Activated T-helper 1 cell treated with Interleukin-2 at 50 U/mL for 16 hours (primary cell): ENCODE measurements around the gene METTL26.
"Not testable (repeated sequence)": the region's sequence is repeated elsewhere in the genome, so short reads cannot be mapped to it uniquely, and the experiment has no call there.

Experiments used
- DNase-seq: peaks from one replicate; pipeline ENCODE4 v3.0.0-alpha.2; 2020; ENCODE audit warnings: low read depth

METTL26 gene

GRCh38 chr16:624526-625070 lies 11.5 kb downstream of the METTL26 start:
- no peak for DNase-seq

- DNase-seq = no peak
Observed at GRCh38 chr16:622920-623280, 13.2 kb downstream of the METTL26 start.

DNA sequence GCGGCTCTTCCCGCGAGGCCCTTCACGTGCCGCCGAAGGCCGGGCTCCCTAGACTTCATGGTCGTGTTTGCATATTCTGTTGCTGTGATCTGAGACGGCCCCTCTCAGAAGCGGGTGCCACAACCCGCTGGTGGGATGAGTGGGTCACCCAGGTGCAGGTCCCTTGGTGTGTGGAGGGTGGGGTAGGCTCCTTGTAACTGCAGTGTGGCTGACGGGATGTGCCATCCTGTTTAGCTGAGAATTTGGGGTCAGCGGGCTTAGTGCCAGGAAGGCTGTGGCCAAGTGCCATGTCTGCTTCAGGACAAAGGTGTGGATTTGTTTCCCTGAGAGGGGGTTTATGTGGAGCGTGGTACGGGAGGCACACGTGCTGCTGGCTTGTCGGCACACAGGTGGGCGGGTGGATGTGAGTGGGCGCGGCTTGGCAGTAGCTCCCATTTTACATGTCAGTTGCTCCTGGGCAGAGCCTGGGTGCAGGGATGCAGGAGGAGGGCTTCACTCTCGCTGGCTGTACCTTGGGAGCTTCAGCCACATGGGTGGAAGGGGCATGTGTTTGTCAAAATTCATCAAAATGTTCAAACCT lies 14.5 kb downstream of the METTL26 start:
- DNase-seq = no peak

DNA sequence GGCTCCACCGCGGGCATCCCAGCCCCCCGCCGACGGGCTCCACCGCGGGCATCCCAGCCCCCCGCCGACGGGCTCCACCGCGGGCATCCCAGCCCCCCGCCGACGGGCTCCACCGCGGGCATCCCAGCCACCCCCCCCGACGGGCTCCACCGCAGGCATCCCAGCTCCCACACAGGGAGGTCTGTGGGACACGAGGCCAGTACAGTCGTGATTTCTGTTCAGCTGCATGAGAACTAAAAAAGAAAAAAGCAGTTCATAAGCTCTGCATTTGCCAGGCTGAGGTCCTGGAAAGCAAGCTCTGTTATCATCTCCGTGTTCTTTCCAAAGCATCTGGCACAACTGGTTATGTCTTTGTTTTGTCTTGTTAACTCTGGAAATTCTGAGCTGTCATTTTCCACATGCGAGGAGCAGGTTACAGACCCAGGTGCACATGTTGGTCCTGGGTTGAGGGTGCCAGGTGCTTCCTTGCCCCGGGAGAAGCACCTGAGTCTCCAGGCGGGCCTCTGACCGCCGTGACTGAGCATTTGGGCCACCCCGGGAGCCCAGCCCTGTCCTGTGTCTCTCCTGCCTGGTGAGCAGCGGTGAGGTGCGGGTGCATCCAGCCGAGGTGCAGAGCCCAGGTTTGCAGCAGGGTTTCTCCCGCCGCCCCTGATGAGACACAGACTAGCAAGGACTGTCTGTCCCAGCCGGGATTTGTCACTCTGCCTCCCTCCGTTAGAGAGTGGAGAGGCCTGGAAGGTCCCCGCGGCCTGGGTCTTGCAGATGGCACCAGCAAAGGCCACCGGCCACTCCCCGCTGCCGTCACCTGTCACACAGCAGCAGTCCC lies 15.2 kb downstream of the METTL26 start:
- DNase-seq = no peak

GRCh38 chr16:619476-620100 lies 16.5 kb downstream of the METTL26 start:
- no peak for DNase-seq

DNA sequence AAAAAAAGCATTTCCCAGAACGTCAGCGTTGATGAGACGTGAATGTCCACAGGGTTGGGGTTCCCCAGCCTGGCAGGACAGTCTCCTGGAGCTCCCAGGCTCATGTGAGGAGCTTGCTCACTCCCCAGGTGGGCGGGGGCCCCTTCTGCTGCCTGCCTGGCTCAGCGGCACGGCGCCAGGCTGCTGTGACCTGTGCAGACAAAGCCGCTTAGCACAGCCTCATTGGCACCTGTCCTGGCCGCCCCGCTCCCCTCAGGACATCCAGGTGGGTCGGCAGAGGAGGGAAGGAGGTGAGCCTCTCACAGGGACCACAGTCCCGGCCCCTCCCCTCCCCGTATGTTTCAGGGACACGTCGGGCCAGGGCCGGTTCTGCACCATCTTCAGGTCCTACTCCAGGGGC lies 18.2 kb downstream of the METTL26 start:
- no peak for DNase-seq

DNA sequence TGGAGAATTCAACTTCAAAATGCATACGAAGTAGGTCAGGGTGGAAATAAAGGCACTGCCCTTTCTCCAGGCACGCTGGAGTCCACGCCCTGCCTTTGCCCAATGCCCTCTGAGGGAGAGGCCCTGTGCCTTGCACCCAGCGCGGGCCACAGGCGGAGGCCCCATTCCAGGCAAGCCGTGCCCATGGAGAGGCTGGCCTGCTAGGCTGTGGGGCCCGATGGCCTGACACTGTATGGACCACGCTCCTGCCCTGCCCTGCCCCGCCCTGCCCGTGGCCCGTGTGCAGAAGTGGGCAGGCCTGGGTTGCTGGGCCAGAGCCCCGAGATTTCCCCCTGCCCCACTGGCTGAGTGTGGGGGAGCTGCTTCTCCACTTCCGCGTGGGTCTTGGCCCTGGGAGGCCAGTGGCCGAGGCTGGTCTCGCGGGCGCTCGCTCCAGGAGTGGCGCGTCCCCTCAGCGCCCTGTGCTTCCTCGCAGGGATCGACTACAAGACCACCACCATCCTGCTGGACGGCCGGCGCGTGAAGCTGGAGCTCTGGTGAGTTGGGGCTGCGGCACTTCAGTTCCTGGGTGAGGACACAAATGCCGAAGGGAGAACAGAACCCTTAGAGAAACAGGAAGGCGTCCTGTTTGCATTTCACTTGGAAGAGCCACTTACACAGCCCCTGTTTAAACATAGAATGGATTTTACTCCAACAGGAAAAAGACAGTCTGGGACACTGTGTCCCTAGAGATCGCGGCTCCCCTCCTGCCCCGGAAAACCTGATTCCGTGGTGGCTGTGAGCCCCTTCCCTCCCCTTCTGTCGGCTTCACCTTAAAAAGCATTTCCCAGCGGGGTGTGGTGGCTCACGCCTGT lies 19.1 kb downstream of the METTL26 start:
- no peak for DNase-seq

GRCh38 chr16:615122-615521 lies 21.0 kb downstream of the METTL26 start:
- no peak for DNase-seq

DNA sequence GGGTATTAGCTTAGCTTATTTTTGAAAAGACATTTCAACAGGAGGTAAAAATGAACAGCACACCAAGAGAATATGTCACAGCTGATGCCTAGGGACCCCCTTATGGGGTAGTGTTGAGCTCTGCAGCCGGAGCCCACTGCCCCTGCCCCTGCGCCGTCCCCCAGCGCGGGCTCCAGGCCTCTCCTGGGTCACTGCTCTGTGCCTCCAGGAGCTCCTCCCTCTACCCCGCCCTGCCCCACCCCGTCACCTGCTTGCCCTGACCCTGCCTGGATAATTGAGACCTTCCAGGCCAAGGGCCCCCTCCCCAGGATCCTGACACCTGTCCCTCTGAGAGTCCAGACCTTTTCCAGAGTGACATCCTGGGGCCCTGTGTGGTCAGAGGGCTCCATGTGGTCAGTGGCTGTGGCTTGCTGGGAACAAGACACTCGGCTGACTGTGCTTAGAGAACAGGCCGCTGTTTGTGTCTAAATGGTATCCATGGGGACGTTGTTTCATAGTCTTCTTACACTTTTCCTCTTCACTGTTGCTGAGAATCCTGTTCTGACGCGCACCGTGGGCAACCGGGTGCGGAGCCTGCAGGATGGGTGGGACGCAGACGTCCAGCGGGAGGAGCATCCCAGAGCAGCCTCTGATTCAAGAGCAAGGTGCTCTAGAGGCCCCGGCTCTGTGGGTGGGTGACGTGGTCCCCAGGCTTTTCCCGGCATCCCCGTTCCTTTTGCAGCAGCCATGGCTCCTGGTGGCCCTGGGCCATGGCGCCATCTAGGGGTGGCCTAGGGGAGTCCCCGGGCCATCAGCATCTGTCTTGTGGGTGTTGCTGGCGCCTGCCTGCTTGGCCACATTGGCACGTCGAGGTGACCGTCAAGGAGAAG lies 25.4 kb downstream of the METTL26 start:
- peak; percentile 36 for DNase-seq

- no peak for DNase-seq
Observed at GRCh38 chr16:609984-610383, 26.1 kb downstream of the METTL26 start.

GRCh38 chr16:609316-609715 lies 26.8 kb downstream of the METTL26 start:
- DNase-seq = no peak

- no peak for DNase-seq
Observed at GRCh38 chr16:608019-608418, 28.1 kb downstream of the METTL26 start.

GRCh38 chr16:606656-607307 lies 29.3 kb downstream of the METTL26 start:
- no peak for DNase-seq

DNA sequence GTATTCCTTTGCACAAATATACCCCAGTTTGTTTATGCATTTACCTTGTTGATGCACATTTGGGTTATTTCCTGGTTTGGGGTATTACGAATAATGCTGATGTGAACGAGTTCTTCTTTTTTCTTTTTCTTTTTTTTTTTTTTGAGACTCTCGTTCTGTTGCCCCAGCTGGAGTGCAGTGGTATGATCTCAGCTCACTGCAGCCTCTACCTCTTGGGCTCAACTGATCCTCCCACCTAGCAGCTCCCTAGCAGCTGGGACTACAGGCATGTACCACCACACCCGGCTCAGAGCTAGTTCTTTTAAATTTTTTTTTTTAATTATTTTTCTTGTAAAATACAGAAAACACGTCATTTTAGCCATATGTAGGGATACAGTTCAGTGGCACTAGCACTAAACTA lies 32.2 kb downstream of the METTL26 start:
- DNase-seq = no peak

DNA sequence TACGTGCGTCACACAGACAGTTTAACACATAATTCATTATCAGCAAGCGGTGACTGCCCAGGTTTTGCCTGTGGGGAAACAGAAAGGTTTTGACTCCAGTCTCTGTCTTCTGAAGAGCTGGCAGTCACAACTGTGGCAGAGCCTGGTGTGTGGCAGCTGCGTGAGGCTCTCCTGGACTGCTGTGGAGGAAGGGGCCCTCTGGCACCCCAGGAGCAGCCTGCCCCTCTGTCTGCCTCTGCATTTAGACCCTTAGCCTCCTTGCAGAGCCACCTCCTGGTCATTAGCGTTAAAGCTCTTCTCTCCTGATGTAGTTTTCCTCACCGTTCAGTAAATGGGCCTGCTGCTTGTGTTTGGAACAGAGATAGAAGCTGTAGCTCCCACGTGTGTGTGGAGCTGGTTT lies 35.3 kb downstream of the METTL26 start:
- DNase-seq = no peak

DNA sequence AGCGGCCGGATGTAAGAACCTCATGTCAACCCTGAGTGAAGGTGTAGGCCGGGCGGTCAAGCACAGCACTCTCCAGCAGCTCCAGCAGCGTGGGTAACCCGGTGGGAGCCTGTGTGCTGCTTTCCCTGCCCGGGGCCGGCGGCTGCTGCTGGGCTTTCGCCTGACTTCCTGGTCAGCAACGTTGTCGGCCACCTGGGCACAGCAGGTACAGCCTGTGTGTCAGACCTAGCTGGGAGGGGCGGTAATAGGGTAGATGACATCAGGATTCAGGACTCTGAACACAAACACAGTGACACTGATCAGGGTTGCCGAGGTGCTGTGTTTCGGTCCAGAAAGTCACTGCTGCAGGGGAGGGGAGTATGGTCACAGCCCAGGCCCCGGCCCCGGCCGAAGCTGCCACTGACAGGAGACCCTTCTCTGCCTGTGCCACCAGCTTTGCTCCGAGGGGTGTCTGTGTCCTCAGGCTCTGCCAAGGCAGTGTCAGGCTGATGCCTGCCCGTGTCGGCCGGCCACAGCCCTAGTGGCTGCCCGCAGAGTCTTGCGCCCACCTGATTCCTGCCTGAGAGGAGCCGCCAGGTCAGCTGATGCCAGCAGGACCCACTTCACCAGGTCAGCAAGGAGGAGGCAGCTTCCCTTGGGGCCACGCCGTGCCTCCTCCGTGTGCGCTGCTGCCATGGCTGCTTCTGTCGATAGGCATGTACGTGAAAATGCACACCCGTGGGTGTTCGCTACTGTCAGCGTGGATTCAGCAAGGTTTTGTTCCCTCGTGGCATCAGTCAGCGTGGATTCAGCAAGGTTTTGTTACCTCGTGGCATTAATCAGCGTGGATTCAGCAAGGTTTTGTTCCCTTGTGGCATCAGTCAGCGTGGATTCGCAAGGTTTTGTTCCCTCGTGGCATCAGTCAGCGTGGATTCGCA lies 37.0 kb downstream of the METTL26 start:
- DNase-seq = no peak

DNA sequence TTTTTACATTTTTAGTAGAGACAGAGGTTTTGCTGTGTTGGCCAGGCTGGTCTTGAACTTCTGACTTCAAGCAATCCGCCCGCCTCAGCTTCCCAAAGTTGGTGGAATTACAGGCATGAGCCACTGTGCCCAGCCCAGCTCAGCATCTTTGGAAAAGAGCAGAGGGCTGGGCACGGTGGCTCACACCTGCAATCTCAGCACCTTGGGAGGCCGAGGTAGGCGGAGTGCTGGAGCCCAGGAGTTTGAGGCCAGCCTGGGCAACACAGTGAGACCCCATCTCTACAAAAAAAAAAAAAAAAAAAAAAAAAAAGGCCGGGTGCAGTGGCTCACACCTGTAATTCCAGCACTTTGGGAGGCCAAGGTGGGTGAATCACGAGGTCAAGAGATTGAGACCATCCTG lies 38.5 kb downstream of the METTL26 start:
- not testable (repeated sequence) for DNase-seq

DNA sequence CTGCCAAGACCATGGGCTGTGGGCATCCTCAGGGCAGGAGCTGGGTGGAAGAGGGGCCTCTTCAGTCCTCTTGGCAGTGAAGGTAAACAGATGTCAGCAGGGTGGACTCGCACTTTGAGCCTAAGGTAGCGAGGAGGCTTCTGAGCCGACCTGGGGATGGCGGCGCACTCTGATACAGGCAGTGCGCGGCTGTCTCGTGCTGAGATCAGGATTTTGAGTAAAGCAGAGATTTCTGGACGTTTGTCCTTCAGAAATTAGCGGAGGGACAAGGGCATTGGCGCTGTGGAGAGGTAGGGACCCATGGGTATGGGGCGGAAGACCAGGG lies 39.4 kb downstream of the METTL26 start:
- DNase-seq = no peak

- DNase-seq = no peak
Observed at GRCh38 chr16:595942-596735, 40.0 kb downstream of the METTL26 start.
